ENCODE data around the gene WDR1. TPM values are rescaled to one million over a fixed set of nuclear protein-coding genes. Genes with fewer than 3 reads are reported as not detected.

Gene WDR1
- total RNA-seq, 1 donor from 2014 or later = 200 TPM

DNA sequence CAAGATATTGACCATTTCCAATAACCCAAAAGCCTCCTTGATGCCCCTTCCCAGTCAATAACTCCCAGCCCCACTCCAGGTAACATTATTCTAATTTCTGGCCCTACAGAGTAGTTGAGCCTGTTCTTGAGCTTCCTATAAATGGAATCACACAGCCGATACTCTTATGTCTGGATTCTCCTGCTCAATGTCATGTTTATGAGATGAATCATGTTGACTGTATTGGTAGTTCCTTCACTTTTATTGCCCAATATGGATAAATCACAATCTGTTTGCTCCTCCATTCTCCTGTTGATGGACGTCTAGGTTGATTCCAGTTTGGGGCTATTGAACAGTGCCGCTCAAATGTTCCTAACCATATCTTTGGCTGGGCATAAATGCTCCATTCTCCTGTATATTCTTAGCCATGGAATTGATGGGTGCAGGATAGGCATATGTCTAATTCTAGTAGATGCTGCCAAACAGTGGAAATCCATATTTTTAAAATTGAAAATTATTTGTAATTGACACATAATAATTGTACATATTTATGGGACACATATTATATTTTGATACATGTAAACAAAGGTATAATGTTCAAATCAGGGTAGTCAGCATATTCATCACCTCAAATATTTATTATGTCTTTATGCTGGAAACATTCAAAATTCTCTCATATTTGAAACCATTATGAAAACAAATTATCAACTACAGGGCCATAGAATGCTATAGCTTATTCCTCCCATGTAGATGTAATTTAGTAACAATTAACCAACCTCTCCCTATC lies 54.8 kb downstream of the WDR1 start:
- no peaks in the 10 kb centered on the region for H3K9me3 Mint-ChIP-seq (ENCODE audit: low read depth)
- H3K4me3 Mint-ChIP-seq (ENCODE audit: low read depth) = no peak overlapping the region
- TF ChIP-seq, protein P1, sequence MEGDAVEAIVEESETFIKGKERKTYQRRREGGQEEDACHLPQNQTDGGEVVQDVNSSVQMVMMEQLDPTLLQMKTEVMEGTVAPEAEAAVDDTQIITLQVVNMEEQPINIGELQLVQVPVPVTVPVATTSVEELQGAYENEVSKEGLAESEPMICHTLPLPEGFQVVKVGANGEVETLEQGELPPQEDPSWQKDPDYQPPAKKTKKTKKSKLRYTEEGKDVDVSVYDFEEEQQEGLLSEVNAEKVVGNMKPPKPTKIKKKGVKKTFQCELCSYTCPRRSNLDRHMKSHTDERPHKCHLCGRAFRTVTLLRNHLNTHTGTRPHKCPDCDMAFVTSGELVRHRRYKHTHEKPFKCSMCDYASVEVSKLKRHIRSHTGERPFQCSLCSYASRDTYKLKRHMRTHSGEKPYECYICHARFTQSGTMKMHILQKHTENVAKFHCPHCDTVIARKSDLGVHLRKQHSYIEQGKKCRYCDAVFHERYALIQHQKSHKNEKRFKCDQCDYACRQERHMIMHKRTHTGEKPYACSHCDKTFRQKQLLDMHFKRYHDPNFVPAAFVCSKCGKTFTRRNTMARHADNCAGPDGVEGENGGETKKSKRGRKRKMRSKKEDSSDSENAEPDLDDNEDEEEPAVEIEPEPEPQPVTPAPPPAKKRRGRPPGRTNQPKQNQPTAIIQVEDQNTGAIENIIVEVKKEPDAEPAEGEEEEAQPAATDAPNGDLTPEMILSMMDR (IDR thresholded peaks at IDR 0.05; ENCODE audit: unreplicated experiment) = no peak
- H3K27me3 Mint-ChIP-seq = no peaks in the 10 kb centered on the region
- H3K27ac Mint-ChIP-seq = no peak overlapping the region
- H3K4me1 Mint-ChIP-seq (ENCODE audit: low read depth) = peaks cover 2% of the 10 kb centered on the region
- H3K36me3 Mint-ChIP-seq (ENCODE audit: insufficient read depth) = no peaks in the 10 kb centered on the region
- no peak for DNase-seq (ENCODE audit: low spot score, unreplicated experiment)

DNA sequence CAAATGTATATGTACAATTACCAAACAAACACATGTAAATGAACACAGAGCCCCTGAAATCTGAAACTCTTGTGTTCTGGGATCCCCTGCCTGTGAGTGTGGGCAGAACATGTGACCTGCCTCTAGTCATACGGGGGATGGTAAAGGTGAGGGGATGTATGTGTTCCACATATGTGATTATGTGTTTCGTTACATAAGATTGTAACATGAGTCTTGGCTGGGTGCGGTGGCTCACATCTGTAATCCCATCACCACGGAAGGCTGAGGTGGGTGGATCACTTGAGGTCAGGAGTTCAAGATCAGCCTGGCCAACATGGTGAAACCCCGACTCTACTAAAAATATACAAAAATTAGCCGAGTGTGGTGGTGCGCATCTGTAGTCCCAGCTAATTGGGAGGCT lies 58.2 kb downstream of the WDR1 start:
- Mint-ChIP-seq H3K27me3 (no peaks in the 10 kb centered on the region), H3K4me1 (ENCODE audit: low read depth) (peaks cover 13% of the 10 kb centered on the region), H3K4me3 (ENCODE audit: low read depth) (no peak overlapping the region), H3K36me3 (ENCODE audit: insufficient read depth) (no peaks in the 10 kb centered on the region), H3K27ac (no peak overlapping the region), H3K9me3 (ENCODE audit: low read depth) (no peaks in the 10 kb centered on the region)
- TF ChIP-seq, protein P1 (IDR thresholded peaks at IDR 0.05; ENCODE audit: unreplicated experiment) = no peak
- DNase-seq (ENCODE audit: low spot score, unreplicated experiment) = no peak

DNA sequence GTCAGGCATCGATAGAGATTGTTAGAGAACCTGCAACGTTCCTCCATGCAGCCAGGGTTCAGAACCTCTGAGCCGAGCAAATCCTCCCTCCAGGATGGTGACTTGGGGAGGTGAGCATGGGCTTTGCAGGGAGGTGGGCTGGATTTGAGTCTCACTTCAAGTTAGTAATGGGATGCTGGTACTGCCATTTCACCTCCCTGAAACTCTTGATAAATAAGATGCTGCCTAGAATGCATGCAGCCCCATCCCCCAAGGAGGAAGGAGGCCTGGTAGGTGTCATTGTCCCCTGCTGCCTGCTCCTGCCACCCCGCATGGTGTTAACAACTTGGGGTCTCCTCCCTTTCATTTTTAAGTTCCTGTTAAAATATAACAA lies 59.6 kb downstream of the WDR1 start:
- no peaks in the 10 kb centered on the region for H3K9me3 Mint-ChIP-seq (ENCODE audit: low read depth)
- DNase-seq (ENCODE audit: low spot score, unreplicated experiment) = no peak
- H3K27ac Mint-ChIP-seq = no peak overlapping the region
- H3K36me3 Mint-ChIP-seq (ENCODE audit: insufficient read depth) = no peaks in the 10 kb centered on the region
- H3K4me3 Mint-ChIP-seq (ENCODE audit: low read depth) = no peak overlapping the region
- H3K27me3 Mint-ChIP-seq = no peaks in the 10 kb centered on the region
- TF ChIP-seq, protein P1 (IDR thresholded peaks at IDR 0.05; ENCODE audit: unreplicated experiment) = no peak
- peaks cover 15% of the 10 kb centered on the region for H3K4me1 Mint-ChIP-seq (ENCODE audit: low read depth)

DNA sequence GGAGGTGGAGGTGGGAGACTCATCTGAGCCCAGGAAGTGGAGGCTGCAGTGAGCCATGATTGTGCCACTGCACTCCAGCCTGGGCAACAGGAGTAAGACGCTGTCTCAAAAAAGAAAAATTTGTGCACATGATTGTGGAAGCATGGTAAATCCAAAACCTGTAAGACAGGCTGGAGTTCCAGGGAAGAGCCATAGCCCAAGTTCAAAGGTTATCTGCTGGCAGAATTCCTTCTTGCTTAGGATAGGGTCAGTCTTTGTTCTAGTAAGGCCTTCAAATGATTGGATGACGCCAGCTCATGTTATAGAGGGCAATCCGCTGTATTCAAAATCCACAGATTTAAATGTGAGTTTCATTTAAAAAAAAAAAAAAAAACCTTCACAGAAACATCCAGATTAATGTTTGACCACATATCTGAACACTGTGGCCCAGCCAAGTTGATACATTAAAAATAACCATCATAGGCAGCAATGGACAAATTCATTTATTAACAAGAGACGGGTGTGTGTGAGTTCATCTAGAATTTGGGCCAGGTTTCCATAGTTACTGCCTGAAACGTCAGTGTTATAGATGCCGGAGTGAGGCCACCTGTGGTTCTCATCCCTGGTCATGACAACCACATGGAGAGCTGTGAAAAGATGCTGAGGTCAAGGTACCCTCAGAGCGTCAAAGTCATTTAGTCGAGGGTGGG lies 60.1 kb downstream of the WDR1 start:
- H3K9me3 Mint-ChIP-seq (ENCODE audit: low read depth) = no peaks in the 10 kb centered on the region
- peaks cover 17% of the 10 kb centered on the region for H3K4me1 Mint-ChIP-seq (ENCODE audit: low read depth)
- H3K27me3 Mint-ChIP-seq = peaks cover 2% of the 10 kb centered on the region
- H3K27ac Mint-ChIP-seq = peak overlapping the region; percentile 3
- no peak for DNase-seq (ENCODE audit: low spot score, unreplicated experiment)
- H3K4me3 Mint-ChIP-seq (ENCODE audit: low read depth) = no peak overlapping the region
- TF ChIP-seq, protein P1 (IDR thresholded peaks at IDR 0.05; ENCODE audit: unreplicated experiment) = no peak
- no peaks in the 10 kb centered on the region for H3K36me3 Mint-ChIP-seq (ENCODE audit: insufficient read depth)

DNA sequence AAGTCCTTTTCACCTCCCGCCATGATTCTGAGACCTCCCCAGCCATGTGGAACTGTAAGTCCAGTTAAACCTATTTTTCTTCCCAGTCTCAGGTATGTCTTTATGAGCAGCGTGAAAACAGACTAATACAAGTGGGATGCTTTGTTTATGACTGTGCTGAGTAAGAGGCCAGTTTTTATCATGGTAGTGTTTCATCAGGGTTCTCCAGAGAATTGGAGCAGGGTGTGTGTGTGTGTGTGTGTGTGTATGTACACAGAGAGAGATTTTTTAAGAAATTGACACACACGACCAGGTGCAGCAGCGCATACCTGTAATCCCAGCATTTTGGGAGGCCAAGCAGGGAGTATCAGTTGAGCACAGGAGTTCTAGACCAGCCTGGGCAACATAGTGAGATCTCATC lies 60.7 kb downstream of the WDR1 start:
- peaks cover 20% of the 10 kb centered on the region for H3K4me1 Mint-ChIP-seq (ENCODE audit: low read depth)
- no peak for DNase-seq (ENCODE audit: low spot score, unreplicated experiment)
- H3K4me3 Mint-ChIP-seq (ENCODE audit: low read depth) = no peak overlapping the region
- H3K9me3 Mint-ChIP-seq (ENCODE audit: low read depth) = no peaks in the 10 kb centered on the region
- H3K27me3 Mint-ChIP-seq = peaks cover 3% of the 10 kb centered on the region
- no peaks in the 10 kb centered on the region for H3K36me3 Mint-ChIP-seq (ENCODE audit: insufficient read depth)
- peak overlapping the region; percentile 17 for H3K27ac Mint-ChIP-seq
- TF ChIP-seq, protein P1 (IDR thresholded peaks at IDR 0.05; ENCODE audit: unreplicated experiment) = no peak
